HT1080 (cell line): ENCODE measurements around the gene NEK8. TPM values are rescaled to one million over a fixed set of nuclear protein-coding genes. Genes with fewer than 3 reads are reported as not detected.

Experiments used
- DNase-seq: peaks from one replicate; pipeline ENCODE4 v3.0.0-alpha.2; 2015; ENCODE audit warnings: low read depth
- polyA plus RNA-seq, 2 experiments: library from polyadenylated mRNA; depleted of rRNA; stranded (reverse); fragments of >200 nt; gene quantifications; 2 replicates each; pipeline ENCODE4 v1.2.3, GENCODE V29; 2015
- total RNA-seq: library from RNA; depleted of rRNA; stranded (reverse); fragments of >200 nt; shearing (Covaris generic); gene quantifications from 2 replicates; pipeline ENCODE4 v1.2.3, GENCODE V29; 2014; rRNA removed

The NEK8 gene
- total RNA-seq = 3.2 and 4.5 TPM in 2 replicates
- 2.0 and 2.3 TPM in 2 replicates for polyA plus RNA-seq (2015; cell fraction: cytosol; rRNA removed)
- polyA plus RNA-seq (2015; cell fraction: nucleus; rRNA removed) = 7.7 and 8.1 TPM in 2 replicates

DNA sequence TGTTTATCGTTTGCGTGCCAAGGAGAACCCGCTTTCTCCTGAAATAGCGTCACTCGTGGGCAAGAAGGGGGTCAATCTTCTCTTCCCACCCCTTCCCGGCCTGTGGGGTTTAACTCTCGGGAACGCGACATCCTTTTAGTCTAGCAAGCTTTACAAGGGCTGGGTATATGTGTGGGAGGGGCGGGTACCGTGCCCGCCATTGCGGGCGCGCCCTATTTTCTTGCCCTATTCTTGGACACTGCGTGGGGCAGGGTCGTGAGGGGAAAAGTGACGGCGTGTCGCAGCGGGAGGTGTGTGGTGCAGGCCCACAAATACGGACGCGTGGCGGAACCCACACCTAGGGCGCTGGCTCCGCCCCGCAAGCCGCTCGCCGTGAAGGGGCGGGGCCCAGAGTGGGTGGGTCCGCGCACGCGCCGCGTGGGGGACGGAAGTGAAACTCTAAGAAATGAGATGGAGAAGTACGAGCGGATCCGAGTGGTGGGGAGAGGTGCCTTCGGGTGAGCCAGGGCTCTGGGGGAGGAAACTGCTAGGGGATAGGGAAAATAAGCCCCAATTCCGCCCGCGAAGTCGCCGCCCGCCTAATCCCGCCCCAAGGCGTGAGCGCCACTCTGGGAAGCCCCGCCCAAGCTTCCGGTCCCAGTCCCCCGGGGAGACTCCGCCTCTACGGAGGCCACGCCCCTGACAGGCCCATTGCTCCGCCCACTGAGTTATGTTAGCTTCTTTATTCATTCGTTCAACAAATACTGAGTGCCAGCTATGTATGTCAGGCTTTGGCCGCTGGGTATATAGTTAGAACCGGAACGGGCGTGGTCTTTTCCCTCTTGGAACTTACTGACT lies at the start of gene NEK8:
TSS of gene NEK8 (plus strand) at position 425 of the 837 bp plus-strand sequence. CDS start at position 451, 26 bp downstream.
- peak; percentile 91 for DNase-seq

GRCh38 chr17:28682655-28683054 lies 45.9 kb upstream of the NEK8 start:
- no peak for DNase-seq

GRCh38 chr17:28684963-28685362 lies 43.6 kb upstream of the NEK8 start:
- DNase-seq = peak; percentile 13

DNA sequence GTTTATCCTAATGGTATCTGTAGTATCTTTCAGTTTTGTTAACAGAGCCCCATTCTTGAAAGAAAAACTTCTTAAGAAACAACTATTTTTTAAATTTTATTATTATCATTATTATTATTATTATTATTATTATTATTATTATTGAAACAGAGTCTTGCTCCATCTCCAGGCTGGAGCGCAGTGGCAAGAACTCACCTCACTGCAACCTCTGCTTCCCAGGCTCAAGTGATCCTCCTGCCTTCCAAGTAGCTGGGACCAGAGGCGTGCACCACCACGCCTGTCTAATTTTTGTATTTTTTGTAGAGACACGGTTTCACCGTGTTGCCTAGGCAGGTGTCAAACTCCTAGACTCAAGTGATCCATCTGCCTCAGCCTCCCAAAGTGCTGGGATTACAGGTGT lies 43.2 kb upstream of the NEK8 start:
- DNase-seq = no peak

DNA sequence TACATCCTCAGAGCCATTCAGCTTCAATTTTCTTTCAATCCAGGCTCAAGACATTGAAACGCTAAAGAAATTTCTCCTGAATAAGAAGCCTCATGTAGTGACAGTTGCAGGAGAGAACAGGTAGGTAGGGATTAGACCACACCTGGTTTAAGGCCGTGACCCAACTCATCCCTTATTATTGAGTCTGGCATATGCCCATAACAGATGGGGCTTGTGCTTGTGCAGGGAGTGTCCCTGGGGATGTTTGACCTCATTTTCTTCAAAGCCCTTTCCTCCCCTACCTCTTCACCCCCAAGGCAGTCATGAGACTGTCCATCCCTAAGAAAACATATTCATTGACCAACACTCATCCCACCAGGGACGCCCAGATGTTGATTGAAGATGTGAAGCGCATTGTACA lies 42.3 kb upstream of the NEK8 start:
- DNase-seq = no peak

DNA sequence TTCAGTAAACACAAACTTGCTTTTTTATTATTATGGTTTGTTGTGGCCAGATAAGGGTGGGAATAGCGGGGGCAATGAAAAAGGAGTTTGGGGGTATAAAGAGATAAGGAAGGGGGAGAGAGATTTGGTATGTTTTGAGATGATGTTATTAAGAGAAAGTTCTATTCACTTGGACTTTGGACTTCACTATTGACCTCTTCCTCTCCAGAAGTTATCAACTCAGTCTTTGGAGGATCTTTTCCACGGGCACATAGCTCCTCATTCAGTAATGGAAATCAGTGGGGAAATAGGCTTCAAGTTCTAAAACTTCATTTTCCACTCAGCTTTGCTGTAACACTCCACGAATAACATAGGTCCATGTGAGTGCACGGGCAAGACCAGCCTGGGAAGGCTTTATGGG lies 40.1 kb upstream of the NEK8 start:
- no peak for DNase-seq

GRCh38 chr17:28689011-28689410 lies 39.6 kb upstream of the NEK8 start:
- DNase-seq = no peak

DNA sequence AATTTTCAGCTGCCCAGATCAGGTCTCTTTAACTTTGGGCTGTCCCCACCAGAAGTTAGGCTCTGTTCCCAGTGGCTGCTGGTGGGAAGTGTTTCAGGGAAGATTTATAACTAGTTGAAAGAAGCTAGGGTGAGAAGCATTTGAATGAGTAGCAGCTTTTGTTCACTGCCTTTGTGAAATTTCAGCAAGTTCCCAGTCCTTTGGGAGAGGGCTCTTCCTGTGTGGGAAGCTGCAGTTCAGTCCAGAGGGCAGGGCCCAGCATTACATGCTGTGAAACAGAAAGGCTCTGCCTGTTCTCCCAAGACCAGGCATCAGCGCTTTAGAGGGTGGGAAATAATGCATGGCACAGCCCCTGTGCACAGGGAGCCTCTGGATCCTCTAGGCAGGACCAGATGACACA lies 34.7 kb upstream of the NEK8 start:
- DNase-seq = no peak

DNA sequence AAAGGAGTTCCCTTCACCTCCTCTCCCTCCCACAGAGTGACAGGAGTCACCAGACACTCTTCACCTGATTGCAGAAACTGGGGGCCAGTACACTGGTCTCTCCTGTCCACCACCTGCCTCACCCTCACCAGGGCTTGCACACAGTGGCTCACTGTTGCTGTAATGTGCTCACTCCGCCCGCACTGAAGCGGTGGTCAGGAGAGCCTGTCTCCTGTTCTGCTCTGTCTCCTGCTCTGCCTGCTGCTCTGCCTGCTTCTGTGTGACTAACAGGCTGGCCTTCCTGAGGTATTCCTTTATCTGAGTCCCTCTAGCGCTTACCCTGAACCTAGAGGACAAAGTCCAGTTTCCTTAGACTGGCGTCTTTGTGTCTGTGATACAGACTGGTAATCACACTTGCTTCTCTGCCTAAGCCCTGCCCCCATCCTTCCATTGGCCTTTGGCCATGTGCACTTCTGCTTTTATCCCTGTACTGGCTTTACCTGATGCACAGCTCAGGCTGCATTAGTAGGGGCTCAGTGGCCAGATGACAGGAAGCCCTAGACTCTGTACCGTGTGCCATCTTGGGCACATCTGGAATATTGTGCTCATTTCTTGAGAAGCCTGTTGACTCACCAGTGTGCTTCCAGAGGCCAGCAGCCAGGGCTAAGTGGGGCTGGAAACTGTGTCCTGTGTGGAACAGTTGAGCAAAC lies 30.2 kb upstream of the NEK8 start:
- DNase-seq = no peak

- no peak for DNase-seq
Observed at GRCh38 chr17:28700278-28700677, 28.3 kb upstream of the NEK8 start.

- no peak for DNase-seq
Observed at GRCh38 chr17:28700830-28701492, 27.6 kb upstream of the NEK8 start.

- no peak for DNase-seq
Observed at GRCh38 chr17:28702026-28702751, 26.4 kb upstream of the NEK8 start.

- no peak for DNase-seq
Observed at GRCh38 chr17:28702752-28703150, 25.8 kb upstream of the NEK8 start.

DNA sequence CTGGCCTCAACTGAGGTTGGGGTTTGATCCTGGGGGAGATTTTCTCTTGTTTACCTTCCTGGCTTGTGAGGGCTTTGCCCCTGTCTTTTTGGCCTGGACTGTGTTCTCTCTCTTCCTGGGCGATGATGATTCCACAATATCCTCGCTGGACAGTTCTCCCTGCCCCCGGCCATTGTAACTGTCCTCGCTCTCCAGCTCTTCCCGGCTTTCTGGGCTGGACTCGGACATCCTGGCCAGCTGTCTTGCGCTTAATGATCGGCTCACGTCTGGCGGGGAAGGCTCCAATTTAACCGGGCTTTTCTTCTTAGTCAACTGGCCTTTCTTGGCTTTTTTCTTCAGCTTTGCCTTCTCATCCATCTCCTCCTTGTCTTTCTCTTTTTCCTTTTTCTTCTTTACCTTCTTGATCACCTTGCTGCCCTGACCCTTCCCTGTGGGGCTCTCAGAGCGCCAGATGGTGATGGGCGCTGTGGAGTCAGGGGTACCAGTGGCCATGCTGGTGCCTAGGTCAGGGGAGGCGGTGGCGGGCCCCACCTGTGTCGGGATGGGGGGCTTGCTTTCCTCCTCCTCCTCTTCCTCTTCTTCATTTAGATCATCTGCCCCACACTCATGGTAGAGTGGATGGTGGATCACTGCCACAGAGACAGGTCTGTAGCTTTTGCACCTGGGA lies 24.9 kb upstream of the NEK8 start:
- DNase-seq = no peak

- DNase-seq = no peak
Observed at GRCh38 chr17:28704219-28704858, 24.2 kb upstream of the NEK8 start.

DNA sequence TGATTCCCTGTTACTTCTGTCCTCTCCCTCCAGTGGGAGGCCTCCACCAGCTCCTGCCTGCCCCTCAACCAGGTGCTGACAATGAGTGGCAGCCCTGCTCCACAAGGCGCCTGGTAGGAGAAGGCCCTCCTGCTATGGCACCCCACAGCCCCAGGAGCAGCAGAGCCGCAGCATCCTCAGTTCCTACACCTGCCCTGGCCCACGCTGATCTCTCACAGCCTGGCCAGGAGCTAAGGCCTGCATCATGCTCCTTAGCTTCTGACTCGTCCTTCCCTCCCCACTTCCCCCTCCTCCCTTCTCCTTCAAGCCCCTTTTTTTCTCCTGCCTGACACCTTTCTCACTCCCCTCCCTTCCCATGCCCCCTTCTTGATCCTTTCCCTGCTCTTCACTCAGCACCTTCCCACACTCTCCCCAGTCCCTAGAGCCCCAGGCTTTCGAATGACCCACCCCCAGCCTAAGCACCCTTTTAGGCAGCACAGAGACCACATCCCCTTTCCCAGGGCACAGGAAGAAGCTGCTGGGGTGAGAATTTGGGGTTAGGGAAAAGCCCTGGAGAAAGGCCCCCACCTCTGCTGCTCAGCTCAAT lies 23.4 kb upstream of the NEK8 start:
- DNase-seq = no peak

GRCh38 chr17:28705728-28706334 lies 22.8 kb upstream of the NEK8 start:
- no peak for DNase-seq

DNA sequence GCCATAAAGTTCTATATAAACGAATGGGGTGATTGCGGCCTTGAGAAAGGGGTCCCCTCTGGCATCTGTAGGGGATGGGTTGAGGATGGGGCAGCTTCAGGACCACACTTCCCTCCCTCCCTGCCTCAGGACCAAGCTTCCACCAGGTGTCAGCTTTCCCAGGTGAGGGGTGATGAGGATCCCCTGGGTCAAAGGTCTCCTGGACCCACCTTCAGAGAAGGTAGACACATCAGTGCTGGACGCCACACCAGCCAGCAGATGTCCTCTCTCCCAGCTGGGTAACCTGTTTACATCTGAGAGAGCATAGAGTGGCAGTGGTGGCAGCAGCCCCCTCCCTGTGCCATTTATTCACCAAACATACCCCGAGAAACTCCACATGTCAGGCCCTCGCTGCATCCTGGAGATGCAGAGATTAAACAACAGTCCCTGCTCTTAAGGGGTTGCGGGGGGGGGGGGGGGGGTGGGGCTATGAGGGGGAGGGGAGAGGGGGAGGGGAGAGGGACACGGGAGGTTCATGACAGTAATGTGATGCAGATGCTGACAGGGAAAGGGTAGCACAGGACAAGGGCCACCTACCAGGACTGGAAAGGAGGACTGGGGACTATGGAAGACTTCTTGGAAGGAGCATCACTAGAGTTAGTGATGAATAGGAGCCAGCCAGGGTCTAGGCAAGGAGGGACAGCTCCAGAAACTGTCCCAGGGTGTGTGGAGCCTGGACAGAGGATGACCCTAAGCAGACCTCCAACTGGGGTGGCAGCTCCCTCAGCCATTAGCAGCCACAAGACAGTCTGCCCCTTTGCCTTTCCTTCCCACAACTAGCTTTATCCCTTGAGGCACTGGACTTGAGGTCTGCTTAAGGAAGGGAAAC lies 21.9 kb upstream of the NEK8 start:
- DNase-seq = no peak
